NCI-H1930 (cell line): Measurements from ENCODE around the gene TRIM59.
A peak's percentile ranks its signal among the peaks of the same experiment; 100 is the strongest.

Experiments used
- DNase-seq, 2 experiments: peaks; one replicate each; lab custom pipeline; 2025; lab: John Stamatoyannopoulos, UW

TRIM59 gene

DNA sequence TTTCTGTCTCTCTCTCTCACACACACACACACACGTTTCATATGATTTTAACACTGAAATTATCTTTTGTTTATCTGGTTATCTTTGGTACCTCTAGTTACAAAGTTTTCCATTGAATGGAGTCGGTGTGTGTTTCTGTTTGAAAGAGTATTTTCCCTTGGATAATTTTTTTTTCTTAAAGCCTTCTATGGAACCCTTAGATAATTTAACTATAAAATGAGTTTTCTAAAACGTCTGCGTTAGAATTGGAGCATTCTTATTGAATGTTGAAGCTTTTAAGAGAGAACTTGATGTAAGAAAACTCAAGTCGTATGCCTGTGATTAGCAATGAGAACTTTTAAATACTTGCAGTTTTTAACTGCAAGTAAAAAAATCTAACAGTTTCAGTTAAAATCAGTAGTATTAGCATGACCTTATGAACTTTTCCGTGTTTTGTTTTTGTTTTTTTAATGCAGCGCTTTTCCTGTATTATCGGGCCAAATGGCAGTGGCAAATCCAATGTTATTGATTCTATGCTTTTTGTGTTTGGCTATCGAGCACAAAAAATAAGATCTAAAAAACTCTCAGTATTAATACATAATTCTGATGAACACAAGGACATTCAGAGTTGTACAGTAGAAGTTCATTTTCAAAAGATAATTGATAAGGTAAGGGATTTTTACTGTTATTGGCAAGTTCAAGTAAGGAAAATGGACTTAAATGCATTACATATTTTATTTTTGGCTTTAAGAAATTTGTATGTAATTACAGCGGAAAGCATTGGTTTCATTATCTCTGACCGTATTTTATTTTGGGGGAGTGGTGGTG is 47.2 kb downstream of the TRIM59 start:
- no peak for DNase-seq

DNA sequence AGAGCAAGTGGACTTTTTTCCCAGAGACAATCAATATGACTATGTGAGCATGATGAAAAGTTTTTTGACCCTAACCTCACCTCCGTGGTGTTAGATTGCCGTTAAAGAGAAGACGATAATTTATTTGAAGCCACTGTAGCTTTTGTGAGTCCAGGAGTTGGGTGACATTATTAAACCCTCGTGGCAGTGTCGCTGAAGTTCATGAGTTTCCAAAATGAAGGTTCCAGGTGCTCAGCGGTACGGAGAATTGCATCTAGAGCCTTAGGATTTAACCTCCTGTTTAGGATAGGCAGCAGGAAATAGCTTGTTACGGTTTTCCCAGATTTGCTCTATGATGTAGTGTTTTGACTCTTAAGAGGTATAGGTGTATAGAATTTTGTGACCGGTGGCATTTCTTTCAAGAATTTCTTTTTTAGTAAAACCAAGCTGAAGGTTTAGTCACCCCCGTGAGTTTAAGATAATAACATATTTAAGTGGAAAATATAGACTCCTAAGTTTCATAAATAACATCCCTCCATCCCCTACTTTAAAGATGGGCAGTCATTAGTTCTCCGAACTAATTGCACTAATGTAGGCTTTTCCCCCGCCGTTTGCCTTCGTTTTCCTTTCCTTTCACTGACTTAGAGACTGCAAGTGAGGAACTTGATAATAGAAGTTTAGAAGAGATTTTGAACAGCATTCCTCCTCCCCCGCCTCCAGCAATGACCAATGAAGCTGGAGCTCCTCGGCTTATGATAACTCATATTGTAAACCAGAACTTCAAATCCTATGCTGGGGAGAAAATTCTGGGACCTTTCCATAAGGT is 48.1 kb downstream of the TRIM59 start:
- peak in 1 of 2 experiments; percentile 7 for DNase-seq

DNA sequence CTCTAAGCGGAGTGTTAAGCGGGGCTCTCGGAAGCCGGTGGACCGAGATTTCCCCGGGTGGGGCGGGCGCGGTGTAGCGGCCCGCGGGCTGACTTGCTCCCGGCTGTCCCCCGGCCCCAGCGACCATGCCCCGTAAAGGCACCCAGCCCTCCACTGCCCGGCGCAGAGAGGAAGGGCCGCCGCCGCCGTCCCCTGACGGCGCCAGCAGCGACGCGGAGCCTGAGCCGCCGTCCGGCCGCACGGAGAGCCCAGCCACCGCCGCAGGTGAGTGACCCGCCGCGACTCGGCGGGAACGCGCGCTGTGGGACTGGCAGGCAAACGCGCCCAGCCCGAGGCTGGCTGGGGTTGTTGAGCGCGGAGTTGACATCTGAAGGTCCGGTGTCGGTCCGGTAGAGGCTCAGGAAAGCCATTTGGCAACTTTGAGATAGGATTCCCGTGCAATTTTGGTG is 48.9 kb downstream of the TRIM59 start:
- DNase-seq = no peak

GRCh38 chr3:160400030-160400701 is 49.4 kb downstream of the TRIM59 start:
- DNase-seq = no peak

DNA sequence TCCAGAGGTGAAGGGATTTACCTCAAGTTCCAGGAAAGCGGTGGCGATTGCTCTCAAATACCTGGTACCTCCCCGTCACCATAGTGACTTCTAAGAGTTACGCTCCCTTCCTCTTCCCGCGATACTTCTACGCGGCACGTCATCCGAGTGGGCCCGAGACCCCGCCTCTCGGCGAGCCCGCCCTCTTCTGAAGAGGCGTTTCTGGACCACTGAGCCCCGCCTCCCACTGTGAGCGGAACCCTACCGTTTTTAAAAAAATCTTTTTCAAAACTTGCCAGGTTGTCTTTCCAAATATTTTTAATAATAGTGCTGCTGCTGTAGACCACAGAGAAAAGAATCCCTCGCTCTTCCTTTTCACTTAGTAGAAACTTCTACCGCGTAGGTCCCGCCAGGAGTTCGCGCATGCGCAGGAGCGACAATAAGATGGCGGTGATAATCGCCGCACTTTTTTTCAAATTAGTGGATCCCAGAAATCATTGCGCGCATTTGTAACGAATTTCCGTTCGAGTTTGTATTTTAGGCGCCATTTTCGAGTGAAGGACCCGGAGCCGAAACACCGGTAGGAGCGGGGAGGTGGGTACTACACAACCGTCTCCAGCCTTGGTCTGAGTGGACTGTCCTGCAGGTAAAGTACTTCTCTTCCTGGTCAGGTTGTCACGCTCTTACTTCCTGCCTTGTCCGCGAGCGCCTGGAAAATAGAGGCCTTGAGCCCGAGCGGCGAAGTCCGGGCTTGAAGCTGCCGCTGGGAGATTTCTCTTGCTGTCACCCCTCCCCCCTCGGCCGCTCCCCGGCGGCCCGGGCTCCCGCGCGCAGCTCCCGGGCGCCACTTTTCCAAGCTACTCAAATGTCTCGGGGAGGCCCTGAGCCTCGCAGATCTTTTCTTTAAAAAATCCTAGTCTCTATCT is 50.2 kb downstream of the TRIM59 start, which contains the start of the genes IFT80 and SMC4:
IFT80 (minus strand) TSS at position 101 of the 905 bp plus-strand sequence. CDS start 14,625 bp downstream, outside the sequence.
SMC4 (plus strand) TSS at position 526 of the 905 bp plus-strand sequence. CDS start 1,177 bp downstream, outside the sequence.
- peak; percentile 92 to 95 for DNase-seq

GRCh38 chr3:160398820-160399124 is 50.8 kb downstream of the TRIM59 start:
- no peak for DNase-seq

DNA sequence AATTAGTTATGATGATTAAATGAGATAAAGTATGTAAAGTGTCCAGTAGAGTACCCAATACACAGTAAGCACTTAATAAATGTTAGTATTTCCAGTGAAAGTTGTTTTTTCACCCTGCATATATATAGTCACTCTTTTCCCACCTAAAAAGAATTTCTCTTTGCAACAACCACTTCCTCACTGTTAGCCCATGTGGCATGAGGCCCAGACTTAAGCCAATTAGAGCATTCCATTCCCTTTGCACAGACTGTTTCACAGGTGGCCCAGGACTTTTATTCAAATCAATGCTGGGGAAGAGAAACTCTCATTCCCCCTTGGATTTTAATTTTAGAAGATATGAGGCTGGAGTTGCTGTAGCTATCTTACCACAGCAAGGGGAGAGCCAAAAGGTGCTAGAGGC is 54.3 kb downstream of the TRIM59 start:
- no peak for DNase-seq

DNA sequence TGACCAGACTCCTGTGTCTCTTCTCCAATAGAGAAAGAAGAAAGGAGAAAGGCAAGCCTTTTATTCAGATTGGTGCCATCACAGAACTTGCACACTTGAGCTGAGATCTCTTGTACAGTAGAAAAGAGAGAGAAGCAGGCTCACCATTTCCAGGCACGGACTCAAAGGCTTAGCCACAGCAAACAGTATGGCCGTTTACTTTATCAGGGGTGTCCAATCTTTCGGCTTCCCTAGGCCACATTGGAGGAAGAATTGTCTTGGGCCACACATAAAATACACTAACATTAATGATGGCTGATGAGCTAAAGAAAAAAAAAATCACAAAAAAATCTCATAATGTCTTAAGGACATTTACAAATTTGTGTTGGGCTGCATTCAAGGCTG is 55.6 kb downstream of the TRIM59 start:
- DNase-seq = no peak

DNA sequence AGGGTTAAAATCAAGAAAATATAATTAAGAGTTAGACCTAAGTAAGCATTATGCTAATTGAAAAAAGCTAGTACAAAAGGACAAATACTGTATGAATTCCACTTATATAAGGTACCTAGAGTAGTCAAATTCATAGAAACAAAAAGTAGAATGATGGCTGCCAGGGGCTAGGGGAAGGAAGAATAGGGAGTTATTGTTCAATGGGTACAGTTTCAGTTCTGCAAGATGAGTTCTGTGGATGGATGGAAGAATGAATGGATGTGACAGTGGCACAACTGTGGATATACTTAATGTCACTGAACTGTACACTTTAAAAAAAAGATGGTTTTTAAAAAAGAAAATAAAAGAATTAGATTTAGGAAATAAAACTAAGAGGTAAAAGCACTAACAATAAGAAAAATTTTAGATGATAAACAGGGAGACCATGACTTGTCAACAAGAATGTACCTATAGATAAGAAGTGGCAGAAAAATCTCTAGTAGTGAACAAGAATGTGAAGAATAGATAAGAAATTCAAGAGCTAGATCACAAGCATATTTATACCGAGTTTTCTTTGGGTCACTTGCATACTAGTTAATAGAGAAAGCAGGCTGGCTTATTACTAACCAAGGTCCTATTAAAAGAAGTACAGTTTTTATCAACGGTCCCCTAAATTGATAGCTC is 56.1 kb downstream of the TRIM59 start:
- no peak for DNase-seq

DNA sequence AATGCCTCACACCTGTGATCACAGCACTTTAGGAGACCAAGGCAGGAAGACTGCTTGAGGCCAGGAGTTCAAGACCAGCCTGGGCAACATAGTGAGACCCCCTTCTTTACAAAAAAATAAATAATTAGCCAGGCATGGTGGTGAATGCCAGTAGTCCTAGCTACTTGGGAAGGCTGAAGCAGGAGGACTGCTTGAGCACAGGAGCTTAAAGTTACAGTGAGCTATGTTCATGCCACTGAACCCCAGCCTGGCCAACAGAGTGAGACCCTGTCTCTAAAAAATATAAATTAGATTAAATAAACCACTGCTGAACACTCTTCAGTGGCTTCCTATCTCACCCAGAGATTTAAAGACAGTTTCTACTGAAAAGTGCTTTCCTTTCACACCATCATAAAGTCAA is 56.8 kb downstream of the TRIM59 start:
- no peak for DNase-seq

DNA sequence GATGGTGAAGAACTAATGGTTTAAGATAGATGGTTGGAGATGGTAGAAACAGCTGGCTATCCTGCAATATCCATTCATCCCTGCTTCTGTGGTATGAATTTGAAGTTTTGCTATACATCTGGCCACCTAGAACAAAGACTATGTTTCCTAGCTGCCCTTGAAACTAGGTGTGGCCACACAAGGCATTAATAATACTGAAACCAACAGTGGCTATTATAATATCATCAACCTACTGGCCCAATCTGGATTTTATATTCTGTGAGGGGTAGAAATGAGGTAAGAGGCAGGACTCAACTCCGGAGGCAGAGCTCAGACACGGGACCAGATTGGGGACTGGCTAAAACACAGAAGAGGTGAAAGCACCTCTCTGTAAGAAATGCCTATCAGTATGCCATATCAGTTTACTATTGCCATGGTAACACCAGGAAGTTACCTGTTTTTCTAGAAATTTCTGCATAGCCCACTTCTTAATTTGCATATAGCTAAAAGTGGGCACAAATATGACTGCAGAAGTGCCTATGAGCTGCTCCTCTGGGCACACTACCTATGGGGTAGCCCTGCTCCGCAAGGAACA is 58.9 kb downstream of the TRIM59 start:
- DNase-seq = no peak
